Ammon's horn (tissue), 1 donor: ENCODE measurements around the gene MAP6D1.

Experiments
- DNase-seq: peaks from one replicate; pipeline ENCODE4 v3.0.0-alpha.2; 2016; ENCODE audit warnings: low spot score

The MAP6D1 gene

GRCh38 chr3:183825456-183826161, at the start of gene MAP6D1:
MAP6D1 (minus strand) TSS chr3:183825577; CDS start chr3:183825547, 30 bp downstream.
- DNase-seq, result peak; percentile 86

- no peak for DNase-seq
Measured at GRCh38 chr3:183873914-183874313, 48.5 kb upstream of the MAP6D1 start.

DNA sequence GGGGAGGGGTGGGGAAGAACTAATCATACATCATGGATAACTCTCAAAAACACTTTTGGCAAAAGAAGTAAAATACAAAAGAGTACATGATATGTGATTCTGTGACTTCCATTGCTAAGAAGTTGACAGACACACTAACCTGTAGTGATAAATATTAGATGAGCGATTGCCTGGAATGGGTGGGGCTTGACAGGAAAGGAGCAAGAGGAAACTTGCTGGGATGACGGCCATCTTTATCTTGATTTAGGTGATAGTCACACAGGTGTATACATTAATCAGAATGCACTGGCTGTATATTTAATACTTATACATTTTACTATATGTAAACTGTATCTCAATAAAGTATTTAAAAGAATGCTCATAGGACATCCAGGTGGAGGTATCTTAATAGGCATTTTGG, 46.2 kb upstream of the MAP6D1 start:
- no peak for DNase-seq

GRCh38 chr3:183870563-183870962, 45.2 kb upstream of the MAP6D1 start:
- no peak for DNase-seq

GRCh38 chr3:183868796-183869195, 43.4 kb upstream of the MAP6D1 start:
- DNase-seq, result no peak

DNA sequence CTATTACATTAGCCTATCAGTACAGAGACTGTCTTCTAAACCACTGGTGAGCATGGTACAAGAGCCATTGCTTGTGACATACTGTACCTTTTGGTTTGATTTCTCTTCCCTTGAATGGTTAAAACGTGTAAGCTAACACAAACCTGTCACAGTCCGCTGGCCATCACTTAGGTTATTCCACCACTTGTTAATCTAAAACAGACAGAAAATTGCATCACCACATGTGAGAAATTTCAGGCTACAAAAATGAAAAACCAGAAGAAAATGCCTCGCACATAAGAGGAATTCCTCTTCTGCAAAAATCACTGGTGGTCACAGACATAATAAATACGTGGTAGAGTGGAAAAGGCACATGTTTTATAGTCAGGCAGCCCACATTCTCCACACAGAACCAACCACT, 37.2 kb upstream of the MAP6D1 start:
- no peak for DNase-seq

DNA sequence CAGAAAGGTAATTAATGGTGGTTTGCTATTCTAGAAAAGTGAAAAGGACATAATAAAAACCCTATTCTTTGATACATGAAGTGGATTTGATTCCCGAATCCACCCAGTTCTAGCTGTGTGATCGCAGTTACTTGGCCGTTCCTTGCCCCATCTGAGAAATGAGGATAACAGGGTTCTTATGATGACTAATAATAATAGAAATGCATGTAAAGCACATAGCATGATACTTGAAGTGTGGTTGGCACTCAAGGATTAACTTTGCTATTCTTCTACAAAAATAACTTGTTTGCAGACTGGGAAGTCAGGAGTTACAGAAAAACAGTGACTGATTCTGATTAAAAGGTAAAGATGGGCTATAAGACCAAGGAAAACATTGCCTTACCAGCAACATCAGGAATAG, 32.5 kb upstream of the MAP6D1 start:
- no peak for DNase-seq

GRCh38 chr3:183854318-183855035, 29.1 kb upstream of the MAP6D1 start:
- DNase-seq, result no peak

DNA sequence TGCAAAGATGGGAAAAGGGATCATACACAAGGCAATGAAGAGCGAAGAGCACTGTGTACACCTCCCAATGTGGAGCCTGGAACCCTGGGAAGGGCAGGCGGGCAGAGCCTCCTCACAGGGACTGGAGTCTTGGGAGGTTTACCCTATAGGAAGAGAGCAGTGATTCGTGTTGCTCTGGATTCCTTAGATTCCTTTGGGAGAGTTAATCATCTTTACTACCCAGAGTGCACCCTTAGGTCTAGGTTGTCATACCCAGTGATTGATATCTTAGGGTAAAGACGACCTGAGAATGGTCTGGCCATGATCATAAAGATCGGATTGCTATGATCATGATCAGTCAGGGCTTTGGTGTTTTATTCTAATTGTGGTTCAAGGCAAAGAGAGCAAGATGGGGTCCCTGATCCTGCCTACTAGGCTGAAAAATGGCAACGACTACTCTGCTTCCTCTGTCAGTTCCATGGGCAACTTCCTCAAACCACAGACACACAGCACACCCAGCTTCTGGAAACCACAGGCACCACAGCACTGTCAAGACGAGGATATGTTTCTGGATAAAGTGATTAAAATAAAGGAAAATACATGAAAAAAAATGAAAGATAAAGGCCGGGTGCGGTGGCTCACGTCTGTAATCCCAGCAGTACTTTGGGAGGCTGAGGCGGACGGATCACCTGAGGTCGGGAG, 20.4 kb upstream of the MAP6D1 start:
- DNase-seq, result no peak

GRCh38 chr3:183845090-183845489, 19.7 kb upstream of the MAP6D1 start:
- DNase-seq, result no peak

- DNase-seq, result no peak
Measured at GRCh38 chr3:183844606-183845005, 19.2 kb upstream of the MAP6D1 start.

- no peak for DNase-seq
Measured at GRCh38 chr3:183839751-183840150, 14.4 kb upstream of the MAP6D1 start.

- DNase-seq, result no peak
Measured at GRCh38 chr3:183837894-183838293, 12.5 kb upstream of the MAP6D1 start.

DNA sequence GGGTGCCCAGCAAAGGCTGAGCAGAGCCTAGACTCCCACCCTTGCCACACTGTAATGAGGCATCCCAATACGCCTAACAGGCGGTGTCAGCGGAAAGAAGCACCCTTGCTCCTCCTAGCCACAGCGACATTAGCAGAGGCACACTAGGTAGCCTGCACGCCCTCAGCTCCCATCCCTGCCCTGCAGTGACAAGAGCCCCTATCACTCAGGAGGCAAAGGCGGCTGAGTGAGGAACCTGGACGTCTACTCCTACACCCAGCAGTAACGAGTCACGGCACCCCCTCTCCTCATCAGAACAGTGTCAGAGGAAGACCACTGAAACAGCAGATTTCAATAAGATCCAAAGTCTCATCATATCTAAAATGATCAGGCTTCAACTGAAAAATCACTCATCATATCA, 12.0 kb upstream of the MAP6D1 start:
- no peak for DNase-seq

- DNase-seq, result no peak
Measured at GRCh38 chr3:183833516-183833915, 8.1 kb upstream of the MAP6D1 start.

- no peak for DNase-seq
Measured at GRCh38 chr3:183830187-183830586, 4.8 kb upstream of the MAP6D1 start.

DNA sequence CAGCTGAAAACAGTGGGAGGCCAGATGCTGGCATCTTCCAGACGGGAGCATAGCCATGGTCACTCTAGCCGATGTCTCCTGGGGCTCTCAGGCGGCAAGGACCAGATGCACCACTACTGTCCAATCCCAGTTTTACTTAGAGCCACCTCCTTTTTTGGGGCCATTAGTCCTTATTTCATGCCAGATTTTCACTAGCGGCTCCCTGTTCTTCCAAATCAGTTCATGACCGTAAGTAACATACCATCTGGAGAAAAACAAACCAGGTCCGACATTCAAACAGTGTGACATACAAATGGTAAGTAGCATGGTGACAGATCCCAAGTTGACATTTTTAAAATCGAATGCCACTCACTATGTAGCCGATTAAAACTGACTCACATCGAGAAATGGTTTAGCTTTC, 4.1 kb upstream of the MAP6D1 start:
- no peak for DNase-seq

DNA sequence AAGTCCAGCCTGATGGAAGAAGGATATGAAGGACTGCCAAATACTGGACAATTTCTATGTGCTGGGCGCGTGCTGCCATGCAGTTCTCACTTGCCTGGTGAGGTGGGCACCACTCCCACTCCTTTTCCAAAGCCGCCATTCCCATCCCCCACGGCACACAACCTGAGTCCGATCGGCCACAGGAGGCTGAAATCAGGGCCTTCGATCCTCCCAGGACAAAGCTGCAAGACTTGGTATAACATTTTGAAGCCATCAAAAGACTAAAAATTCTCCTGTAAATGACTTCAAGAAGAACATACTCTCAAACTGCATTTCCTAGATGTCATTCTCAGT, 3.1 kb upstream of the MAP6D1 start:
- no peak for DNase-seq

GRCh38 chr3:183827809-183828537, 2.6 kb upstream of the MAP6D1 start:
- no peak for DNase-seq

GRCh38 chr3:183826448-183827250, 1.3 kb upstream of the MAP6D1 start:
- DNase-seq, result no peak

GRCh38 chr3:183824761-183825455, 469 bp downstream of the MAP6D1 start:
- no peak for DNase-seq
